ENCODE measurements around the gene MYRF.
A peak's percentile ranks its signal among the peaks of the same experiment; 100 is the strongest.

MYRF gene

DNA sequence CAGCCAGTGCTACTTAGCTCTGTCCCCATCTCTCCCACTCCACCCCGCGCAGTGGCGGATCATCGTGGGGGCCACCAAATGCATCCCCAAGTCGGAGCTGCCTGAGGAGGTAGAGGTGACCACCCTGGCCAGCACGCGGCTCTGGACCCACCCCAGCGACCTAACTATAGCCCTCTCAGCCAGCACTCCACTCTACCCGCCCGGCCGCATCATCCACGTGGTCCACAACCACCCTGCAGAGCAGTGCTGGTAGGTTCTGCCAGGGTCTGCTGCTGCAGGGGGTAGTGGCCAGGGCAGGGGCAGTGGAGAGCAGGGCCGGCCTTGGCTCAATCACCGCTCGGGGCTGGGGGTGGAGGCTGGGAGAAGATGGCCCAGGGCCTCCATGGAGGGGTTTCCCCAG lies 13.0 kb upstream of the MYRF start:
- DNase-seq (ENCODE audit: low spot score): no peak

DNA sequence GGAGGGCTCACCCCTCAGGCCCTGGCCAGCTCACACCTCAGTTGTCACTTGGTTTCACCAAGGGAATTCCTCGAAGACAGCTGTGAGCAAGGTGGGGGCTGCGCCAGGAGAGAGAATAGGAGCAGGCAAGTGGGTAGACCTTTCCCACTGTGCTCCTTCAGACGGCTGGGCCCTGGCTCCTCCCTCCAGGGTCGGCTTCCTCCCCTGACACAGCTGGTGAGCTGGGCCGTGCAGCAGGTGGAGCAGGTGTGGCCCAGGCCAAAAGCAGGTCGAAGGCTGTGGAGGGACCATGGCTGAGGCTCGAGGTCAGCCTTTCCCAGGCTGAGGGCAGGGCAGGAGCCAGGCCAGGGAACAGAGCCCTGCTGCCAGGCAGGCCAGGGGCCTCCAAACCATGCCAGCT lies 12.5 kb upstream of the MYRF start:
- no peak for DNase-seq (ENCODE audit: low spot score)

DNA sequence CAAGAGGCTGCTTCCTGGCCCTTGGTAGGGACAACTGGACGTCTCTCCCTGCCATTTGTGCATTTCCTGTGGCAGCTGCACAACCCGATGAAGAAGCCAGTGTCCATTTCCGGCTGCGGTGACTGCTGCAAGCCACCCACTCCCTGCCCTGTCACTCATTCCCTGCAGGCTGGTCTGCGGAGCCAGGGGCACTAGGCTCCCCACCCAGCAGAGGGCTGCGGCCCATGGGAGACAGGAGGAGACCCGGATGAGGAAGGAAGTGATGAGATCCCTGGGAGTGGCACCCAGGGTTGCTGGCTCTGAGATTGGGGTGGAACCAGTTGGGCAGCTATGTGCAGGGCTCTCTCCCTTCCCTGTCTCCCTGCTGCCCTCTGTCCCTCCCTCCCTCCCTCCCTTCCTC lies 10.0 kb upstream of the MYRF start:
- no peak for DNase-seq (ENCODE audit: low spot score)

DNA sequence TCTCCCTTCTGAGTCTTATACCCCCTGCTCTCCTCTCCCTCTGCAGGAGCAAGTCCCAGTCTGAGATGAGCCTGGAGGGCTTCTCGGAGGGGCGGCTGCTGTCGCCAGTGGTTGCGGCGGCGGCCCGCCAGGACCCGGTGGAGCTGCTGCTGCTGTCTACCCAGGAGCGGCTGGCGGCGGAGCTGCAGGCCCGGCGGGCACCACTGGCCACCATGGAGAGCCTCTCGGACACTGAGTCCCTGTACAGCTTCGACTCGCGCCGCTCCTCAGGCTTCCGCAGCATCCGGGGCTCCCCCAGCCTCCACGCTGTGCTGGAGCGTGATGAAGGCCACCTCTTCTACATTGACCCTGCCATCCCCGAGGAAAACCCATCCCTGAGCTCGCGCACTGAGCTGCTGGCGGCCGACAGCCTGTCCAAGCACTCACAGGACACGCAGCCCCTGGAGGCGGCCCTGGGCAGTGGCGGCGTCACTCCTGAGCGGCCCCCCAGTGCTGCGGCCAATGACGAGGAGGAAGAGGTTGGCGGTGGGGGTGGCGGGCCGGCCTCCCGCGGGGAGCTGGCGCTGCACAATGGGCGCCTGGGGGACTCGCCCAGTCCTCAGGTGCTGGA lies 8.8 kb upstream of the MYRF start:
- no peak for DNase-seq (ENCODE audit: low spot score)

DNA sequence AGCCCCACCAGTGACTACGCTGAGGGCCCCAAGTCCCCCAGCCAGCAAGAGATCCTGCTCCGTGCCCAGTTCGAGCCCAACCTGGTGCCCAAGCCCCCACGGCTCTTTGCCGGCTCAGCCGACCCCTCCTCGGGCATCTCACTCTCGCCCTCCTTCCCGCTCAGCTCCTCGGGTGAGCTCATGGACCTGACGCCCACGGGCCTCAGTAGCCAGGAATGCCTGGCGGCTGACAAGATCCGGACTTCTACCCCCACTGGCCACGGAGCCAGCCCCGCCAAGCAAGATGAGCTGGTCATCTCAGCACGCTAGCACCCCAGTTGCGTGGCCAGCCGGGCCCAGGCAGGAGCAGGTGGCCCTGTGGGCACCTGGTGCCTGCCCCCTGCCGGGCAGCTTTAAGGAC lies 8.3 kb upstream of the MYRF start:
- DNase-seq (ENCODE audit: low spot score): no peak

DNA sequence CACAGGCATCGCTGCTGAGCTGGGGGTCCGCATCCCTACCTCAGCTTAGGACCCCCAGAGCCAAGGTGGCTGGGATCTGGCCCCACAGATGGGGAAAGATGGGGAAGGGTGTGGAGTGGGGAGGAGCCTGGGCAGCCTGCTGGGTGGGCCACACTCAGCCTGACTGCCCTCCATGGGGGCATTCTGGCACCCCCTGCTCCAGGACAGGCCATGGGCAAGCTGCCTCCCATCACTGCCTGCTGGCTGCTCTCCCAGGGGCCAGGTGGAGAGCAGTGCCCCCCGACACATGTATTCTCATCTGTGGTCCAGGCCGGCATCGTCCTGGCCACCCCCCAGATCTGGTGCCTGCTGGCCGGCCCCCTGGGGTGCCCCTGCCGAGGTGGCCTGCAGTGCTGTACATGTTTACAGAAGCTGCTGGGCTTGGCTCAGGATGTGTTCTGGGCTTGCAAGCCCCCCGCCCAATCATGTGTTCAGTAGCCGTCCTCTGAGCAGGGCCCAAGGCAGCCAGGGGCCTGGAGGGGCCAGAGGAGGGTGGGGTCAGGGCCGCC lies 7.8 kb upstream of the MYRF start:
- DNase-seq (ENCODE audit: low spot score): no peak

DNA sequence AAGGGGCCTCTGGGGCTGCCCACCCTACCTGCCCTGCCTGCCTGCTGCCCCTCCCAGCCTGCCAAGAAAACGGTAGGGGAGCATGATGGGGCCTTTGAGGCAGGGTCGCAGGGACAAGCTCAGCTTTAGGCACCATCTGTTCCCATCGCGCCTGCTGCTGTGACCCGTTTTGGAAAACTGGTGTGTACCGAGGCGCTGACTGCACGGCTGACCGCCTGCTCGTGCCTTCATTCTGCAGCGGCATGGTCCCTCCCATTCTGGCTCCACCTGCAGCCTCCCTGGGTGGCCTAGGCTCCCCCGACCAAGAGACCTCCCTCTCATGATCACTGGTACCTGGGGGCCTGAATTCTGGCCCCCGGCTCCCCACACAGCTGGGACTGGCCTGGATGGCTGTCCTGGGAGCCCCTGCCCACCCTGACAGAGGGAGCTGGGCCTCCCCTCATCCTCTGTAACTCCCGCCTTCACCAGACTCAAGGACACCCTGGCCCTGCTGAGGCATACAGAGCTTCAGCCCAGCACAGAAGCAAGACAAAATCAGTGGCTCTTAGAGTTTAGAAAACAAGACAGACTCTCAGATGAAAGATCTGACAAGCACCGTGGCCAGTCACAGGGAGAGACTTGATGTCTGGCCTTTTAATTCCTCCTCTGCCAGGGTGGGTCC lies 6.5 kb upstream of the MYRF start:
- DNase-seq (ENCODE audit: low spot score): no peak

DNA sequence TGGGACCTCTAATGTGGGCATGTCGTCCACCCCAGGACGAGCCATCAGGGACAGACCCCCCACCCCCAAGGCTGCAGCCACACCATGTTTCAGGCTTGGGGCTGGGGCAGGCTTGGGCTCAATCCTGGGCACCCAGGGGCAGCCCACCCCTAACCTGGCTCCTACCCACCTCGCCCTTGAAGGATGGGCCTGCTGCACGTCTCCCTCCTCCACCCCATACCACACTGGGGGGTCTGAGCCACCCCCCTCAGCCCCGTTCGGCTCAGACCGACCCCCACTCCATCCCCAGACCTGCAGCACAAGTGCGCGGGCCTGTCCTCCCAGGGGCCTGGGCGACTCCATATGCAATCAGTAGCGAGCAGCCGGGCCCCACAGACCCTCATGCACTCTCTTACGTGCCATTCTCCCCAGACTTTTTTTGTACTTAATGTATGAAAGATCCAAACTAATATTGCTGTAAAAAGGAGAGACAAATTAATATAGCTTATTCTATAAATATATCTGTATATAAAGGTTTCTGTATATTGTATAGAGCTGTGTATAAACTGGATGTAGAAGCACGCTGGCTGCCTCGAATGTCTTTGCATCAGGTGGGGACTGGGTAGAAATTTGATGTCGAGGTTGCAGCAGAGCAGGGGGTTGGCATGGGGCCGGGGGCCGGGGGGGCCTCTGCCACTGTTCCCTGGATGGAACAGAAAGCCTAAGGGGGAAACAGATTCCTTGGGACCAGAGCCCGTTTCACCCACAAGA lies 5.8 kb upstream of the MYRF start:
- no peak for DNase-seq (ENCODE audit: low spot score)

DNA sequence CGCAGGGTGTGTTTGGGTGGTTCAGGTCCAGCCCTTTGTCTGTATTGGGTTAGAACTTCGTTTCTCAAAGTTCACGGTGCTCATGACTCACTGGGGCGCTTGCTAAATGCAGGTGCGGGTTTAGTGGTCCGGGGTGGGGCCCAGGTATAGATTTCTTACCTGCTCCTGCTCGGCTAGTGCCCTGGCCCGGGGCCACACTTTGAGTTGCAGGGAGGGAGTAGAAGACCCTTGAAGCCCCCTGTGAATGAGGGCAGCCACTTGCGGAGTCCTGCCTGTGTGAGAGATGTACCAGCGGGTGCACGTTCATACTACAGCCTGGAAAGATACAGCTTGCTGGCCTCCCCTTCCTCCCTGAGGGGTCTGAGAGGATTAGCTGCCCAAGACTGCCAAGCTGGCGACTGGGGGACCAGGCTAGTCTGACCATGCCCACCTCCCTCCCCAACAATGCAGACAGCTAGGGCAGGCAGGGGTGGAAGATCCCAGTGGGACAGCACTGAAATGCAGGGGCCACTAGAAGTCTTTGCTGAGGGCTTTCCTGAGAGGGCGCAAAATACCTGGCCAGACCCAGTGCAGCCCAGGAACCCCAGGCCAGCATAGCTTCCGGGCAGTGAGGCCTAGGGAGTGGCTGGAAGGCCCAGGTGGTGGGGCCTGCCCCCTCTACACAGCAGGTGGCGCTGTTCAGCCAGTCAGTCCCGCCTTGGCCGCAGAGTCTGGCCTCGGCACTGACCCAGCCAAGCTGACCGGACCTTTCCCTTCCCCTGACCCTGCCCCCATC lies 5.1 kb upstream of the MYRF start:
- DNase-seq (ENCODE audit: low spot score): peak; percentile 67

DNA sequence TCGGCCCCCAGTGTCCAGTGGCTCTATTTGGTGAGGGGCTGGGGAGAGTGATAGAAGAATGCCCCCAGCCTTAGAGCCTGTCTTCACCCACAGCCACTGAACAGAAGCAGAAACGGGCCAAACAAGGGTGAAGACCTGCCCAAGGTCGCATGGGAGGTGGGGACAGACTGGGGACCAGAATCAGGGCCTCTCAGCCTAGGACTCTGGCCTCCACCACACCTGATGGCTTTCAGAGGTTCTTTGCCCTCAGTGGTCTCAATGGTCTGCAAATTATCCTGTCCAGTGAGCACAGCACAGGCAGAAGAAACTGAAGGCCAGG lies 4.5 kb upstream of the MYRF start:
- no peak for DNase-seq (ENCODE audit: low spot score)

DNA sequence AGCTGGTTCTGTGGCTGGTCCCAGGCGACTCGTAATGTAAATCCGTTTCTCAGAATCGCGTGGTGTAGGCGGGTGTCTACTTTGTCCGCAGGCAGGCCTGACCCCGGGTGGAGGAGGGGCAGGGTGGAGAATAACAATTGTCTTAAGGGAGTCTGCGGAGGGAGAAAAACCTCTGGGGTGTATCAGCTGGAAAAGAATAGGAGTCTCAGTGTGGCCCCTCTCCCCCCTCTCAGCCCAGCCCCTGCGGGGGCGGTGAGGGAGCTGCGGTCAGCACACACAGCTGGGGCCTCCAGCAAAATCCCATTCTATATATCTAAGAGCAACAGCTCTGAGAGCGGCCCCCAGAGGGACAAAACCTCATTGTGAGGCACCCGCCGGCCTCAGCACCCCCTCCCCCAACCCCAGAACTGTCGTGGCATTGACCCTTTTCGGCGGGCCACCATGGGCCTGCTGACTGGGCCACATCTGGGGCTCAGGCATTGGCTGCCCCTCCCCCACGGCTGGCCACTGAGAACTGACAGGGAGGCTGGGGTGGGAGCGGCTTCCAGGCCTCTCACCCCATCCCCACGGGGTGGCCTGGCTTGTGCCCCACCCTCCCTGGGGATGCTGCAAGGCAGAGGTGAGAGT lies 2.7 kb upstream of the MYRF start:
- DNase-seq (ENCODE audit: low spot score): no peak

DNA sequence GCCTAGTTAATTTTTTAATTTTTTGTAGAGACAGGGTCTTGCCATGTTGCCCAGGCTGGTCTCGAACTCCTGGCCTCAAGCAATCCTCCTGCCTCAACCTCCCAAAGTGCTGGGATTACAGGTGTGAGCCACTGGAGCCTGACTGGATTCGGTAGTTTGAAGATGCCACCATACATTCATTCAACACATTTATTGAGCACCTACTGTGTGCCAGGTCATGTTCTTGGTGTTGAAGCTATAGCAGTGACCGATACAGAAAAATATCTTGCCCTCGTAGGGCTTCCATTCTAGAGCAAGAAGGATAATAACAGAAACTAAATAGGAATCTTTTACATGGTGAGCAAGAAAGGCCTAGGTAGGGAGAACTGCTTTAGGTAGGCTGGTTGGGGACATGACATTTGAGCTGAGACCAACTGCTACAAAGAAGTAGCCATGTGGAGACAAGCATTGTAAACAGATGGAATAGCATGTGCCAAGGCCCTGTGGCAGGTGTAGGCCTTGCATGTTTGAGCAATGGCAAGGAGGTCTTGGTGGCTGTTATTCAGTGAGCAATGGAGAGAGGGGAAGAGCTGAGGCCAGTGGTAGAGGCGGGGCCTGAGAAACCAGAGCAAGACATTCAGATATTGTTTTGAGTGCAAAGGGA lies 1.7 kb upstream of the MYRF start:
- DNase-seq (ENCODE audit: low spot score): no peak

DNA sequence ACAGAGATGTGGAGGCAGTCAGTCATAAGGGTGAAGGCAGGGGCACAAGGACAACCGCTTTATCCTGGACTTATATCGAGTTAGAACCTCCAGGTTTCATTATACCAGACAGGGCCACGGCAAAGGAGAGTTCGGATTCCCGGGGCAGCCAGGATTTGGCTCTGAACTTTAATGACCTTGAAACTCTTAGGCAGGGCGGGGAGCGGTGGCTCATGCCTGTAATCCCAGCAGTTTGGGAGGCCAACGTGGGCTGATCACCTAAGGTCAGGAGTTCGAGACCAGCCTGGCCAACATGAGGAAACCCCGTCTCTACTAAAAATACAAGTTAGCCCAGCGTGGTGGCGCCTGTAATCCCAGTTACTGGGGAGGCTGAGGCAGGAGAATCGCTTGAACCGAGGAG lies 1.1 kb upstream of the MYRF start:
- DNase-seq (ENCODE audit: low spot score): no peak

DNA sequence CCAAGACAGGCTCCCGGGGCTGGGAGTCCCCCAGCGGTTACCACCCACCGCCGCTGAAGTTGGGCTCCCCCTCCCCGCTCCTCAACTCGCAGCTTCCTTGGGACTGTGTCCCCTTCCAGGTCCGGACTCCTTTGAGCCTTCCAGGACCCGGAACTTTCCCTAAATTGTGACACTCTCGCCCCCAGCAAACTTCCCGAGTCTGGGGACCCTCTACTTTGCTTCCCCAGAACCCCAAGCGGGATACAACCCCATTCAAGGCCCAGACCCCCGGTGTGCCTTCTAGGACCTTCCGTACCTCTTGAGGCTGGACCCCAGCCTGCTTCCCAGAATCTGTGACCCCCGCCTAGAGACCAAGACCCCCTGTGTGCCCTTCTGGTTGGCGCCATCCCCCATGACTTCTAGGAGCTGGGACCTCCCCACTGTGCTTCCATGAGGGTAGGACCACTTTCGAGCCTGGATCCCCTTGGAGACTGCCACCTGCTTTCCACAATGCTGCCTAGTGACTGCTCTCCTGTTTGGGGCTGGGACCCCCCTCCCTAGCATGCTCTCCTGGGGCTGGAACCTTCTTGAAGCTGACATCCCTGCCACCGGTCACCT lies 587 bp downstream of the MYRF start:
- no peak for DNase-seq (ENCODE audit: low spot score)

DNA sequence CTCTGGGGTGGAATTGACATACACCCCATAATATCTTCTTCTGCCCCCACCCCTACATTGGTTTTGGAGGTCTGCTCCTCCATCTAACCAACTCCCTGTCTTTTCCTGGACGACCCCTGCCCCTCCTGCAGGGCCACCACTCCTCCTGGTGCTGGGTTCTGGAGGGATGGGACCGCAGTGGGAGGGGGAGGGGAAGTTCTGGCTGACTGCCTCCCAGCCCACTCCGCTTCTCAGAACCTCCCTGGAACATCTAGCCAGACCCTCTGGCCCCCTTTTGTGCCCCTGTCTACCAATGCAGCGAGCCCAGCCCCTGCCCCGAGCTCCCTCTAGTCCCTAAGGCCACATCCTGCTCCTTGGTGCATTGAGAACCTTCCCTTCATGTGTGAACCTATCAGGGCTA lies 1.2 kb downstream of the MYRF start:
- DNase-seq (ENCODE audit: low spot score): no peak

DNA sequence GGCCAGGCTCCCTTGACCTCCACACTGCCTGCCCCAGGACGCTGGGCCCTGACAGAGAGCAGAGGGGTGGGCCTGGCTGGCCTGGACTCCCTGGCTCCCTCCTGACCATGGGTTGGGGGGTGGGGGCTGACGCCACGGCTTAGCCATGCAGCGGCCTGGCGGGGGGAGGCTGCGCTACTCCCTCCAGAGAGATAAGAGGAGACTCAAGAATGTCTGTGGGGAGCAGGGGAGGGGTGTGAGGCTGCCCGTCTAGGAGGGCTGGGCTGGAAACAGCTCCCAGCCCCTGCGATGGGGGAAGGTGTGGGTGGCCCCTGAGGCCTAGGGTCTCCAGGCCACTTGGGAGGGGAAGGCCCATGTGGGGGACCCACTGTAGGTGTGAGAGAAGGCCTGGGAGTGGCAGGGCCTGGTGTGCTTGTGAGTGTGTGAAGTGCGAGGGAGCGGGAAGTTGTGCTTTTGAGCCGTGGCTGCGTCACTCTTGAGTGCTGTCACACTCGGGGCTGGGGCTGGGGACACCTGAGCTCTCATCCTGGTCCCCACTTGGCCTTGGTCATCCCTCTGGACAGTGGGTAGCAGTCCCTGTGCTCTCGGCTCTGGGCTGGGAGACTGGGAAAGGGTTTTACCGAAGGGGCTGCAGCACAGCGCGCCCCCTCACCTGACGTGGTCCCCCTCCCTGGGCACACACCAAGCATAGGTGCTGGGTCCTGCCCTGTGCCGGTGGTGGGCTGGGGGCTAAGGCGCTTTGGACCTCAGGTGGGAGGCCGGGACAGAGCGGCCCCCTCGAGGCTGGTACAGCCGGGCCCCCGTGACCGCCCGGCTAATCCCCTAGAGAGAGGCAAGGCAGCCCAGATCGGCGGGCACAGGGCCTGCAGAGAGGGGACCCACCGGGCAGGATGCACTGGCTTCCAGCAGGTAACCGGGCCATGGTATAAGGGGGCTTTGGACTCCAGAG lies 2.4 kb downstream of the MYRF start:
- no peak for DNase-seq (ENCODE audit: low spot score)

DNA sequence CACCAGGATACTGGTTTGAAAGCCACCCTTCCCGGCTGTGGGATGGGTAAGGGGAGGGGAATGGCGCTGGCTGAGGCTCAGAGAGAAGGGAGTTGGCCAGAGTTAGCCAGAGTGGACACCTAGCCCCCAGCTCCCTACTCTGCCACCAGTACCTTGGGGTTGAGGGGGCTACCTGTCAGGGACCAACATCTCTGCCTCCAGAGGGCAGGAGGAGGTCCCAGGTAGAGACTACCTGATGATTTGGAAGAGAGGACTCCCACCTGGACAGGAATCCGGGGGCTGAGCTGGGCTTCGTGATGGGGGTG lies 3.7 kb downstream of the MYRF start:
- DNase-seq (ENCODE audit: low spot score): no peak

DNA sequence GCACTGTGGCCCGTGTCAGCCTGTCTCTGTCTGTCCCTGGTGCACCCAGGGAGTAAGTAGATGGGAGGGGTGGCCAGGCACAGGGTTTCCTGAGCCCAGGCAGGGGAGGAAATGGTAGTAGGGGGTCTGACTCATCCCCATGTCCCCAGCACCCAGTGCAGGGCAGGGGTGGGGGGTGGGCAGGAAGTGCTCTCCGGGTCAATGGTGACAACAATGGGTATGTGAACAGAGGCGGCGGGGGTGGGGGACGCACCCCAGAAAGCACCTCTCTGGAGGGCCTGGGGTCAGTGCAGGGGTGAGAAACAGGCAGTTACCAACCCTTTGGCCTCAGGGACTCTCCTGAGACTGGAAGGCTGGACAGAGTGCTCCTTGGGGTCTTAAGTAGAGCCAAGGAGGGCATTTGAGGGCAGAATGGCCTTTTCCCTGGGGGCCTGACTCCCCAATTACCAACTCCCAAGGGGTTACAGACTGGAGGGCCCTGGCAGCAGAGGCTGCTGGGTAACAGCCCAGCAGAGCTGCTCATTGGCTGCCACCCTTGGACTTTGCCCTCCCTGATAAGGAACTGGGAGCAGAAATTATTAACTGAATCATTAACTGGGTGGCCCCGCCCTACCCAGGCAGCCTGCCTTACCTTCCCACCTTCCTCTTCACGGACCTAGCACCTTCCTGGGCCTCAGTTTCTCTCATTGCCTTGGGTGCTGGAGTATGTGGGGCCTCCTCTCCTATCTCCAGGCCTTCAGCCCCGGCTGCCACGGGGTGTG lies 4.2 kb downstream of the MYRF start:
- DNase-seq (ENCODE audit: low spot score): no peak

DNA sequence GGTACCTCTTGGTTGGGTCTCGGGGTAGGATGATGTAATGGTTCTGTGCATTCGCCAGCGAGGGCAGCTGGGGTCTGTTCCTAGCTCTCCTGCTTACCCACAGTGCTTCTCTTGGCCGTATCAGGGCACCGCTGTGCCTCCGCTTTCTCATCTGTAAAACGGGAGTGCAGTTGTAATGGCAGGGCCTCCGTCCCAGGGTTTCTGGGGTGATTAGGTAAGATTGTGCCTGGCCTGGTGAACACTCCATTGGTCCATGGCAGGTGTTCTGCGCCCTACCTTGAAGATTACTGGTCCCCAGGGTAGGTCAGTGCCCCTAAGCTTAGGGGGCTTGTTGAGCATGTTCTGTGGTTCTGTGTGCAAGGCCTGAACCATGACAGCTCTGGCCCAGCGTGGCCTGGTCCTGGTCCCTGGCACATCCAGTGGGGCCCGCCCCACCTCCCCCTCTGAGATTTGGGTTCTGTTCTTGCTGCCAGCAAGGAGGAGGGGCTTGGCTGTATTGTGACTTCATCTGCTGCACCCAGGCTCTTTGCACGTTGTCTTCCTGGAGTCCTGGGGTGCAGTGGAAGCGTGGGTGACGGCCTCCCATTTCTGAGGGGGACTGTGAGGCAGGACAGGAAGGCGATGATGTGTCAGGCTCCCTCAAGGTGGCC lies 4.9 kb downstream of the MYRF start:
- no peak for DNase-seq (ENCODE audit: low spot score)
